K562 (cell line): ENCODE measurements around the gene TTC9B. TPM values are rescaled to one million over a fixed set of nuclear protein-coding genes. Genes with fewer than 3 reads are reported as not detected.

ENCODE experiments used
- ATAC-seq: fragments of 200-7000 bp; cut with Tn5 transposase; 3 replicates; pipeline ENCODE4 v1.9.1; 2020; ENCODE audit warnings: moderate library complexity
- BruUV-seq: library from RNA; stranded (reverse); fragments of 400-500 nt; replicated peaks from 2 replicates; lab custom pipeline; 2021; lab: Mats Ljungman, UMichigan
- CTCF ChIA-PET: fragments of 300-600 bp; formaldehyde crosslinking; extraction: SDS; loops from one replicate; lab custom pipeline; 2021; ENCODE audit warnings: low intra/inter-chr PET ratio; lab: Yijun Ruan, JAX
- POLR2A ChIA-PET: fragments of 300-600, 350-650 bp; sonication (Branson Sonifier 250); formaldehyde crosslinking; extraction: SDS; loops from one replicate; lab custom pipeline; 2021; ENCODE audit warnings: antibody characterized with exemption, inconsistent platforms; lab: Yijun Ruan, JAX
- DNase-seq, 4 experiments: peaks; one replicate each; pipeline versions ENCODE4 v3.0.0 to v3.0.0-alpha.2; 2011 to 2018; ENCODE audit warnings: low spot score in 3 of 4, mixed read lengths in 3 of 4; ENCODE audit errors: extremely low read depth in 1 of 4
- FAIRE-seq: peaks from 2 replicates; lab custom pipeline; 2011; peaks lifted over from hg19 to GRCh38; lab: Jason Lieb, UNC
- H2AFZ ChIP-seq: 2 replicates; pipeline ENCODE4 v1.6.0; 2011; ENCODE audit warnings: low read depth, low read length, control low read depth, inconsistent platforms
- H3K27ac ChIP-seq: fragments of 200-600 bp; 3 replicates; pipeline ENCODE4 v1.8.0; 2011; ENCODE audit warnings: low read depth, mild to moderate bottlenecking, control low read depth, inconsistent platforms, low read length, moderate library complexity, mixed read lengths; ENCODE audit errors: extremely low read depth
- H3K27me3 ChIP-seq, 2 experiments: fragments of 300-600 bp in 1 of 2; 2 replicates in 1 of 2; 3 replicates in 1 of 2; pipeline versions ENCODE4 v1.6.0 to v1.8.0; 2011; ENCODE audit warnings: inconsistent platforms in 2 of 2, low read length in 2 of 2, mild to moderate bottlenecking in 1 of 2, mixed read lengths in 1 of 2, moderate library complexity in 1 of 2; ENCODE audit not compliant: control insufficient read depth in 2 of 2, insufficient read depth in 2 of 2
- H3K36me3 ChIP-seq: fragments of 300-600 bp; 3 replicates; pipeline ENCODE4 v1.8.0; 2011; ENCODE audit warnings: mild to moderate bottlenecking, low read length, inconsistent platforms; ENCODE audit not compliant: control insufficient read depth, insufficient read depth
- H3K4me1 ChIP-seq, 2 experiments: fragments of 200-600 bp in 1 of 2; replicated peaks in 1 of 2; 2 replicates in 1 of 2; 3 replicates in 1 of 2; pipeline versions ENCODE4 v1.5.1 to v1.8.0; 2011; ENCODE audit warnings: inconsistent platforms in 2 of 2, low read length in 2 of 2, mild to moderate bottlenecking in 1 of 2, mixed read lengths in 1 of 2, moderate library complexity in 1 of 2; ENCODE audit not compliant: control insufficient read depth in 2 of 2, insufficient read depth in 2 of 2
- H3K4me2 ChIP-seq: 2 replicates; pipeline ENCODE4 v1.6.1; 2011; ENCODE audit warnings: low read length, control low read depth, inconsistent platforms, mixed read lengths; ENCODE audit not compliant: insufficient read depth
- H3K4me3 ChIP-seq: fragments of 200-600 bp; sonication (generic), shearing (Covaris generic); 2 replicates; pipeline ENCODE4 v1.5.1; 2016; ENCODE audit warnings: control low read depth, inconsistent platforms
- H3K79me2 ChIP-seq: fragments of 200-600 bp; 3 replicates; pipeline ENCODE4 v1.8.0; 2011; ENCODE audit warnings: low read length, inconsistent platforms; ENCODE audit not compliant: control insufficient read depth, insufficient read depth
- H3K9ac ChIP-seq, 2 experiments: 2 replicates each; pipeline versions ENCODE4 v1.6.0 to v1.6.1; 2011; ENCODE audit warnings: low read depth in 2 of 2, low read length in 2 of 2, control low read depth in 1 of 2, inconsistent platforms in 1 of 2, mild to moderate bottlenecking in 1 of 2, mixed read lengths in 1 of 2; ENCODE audit not compliant: insufficient read depth in 1 of 2
- H3K9me1 ChIP-seq: one replicate; pipeline ENCODE4 v1.6.0; 2011; ENCODE audit warnings: inconsistent platforms, mild to moderate bottlenecking, low read length, moderate library complexity; ENCODE audit not compliant: control insufficient read depth, insufficient read depth
- H3K9me3 ChIP-seq: replicated peaks from 2 replicates; pipeline ENCODE4 v1.5.1; 2011; ENCODE audit warnings: low read depth, low read length, inconsistent platforms; ENCODE audit not compliant: control insufficient read depth, insufficient read depth
- H4K20me1 ChIP-seq: replicated peaks from 2 replicates; pipeline ENCODE4 v1.6.1; 2011; ENCODE audit warnings: low read length, inconsistent platforms, mixed read lengths; ENCODE audit not compliant: control insufficient read depth, insufficient read depth
- EGR1 ChIP-seq: fragments of 450-650 bp; conservative IDR thresholded peaks from 2 replicates; pipeline ENCODE4 v1.6.1; 2017; ENCODE audit warnings: mild to moderate bottlenecking
- ELF4 ChIP-seq: fragments of 450-650 bp; formaldehyde crosslinking; IDR thresholded peaks from 2 replicates; pipeline ENCODE4 v1.4.0; 2022; ENCODE audit warnings: missing genetic modification characterization
- NR2F6 ChIP-seq: fragments of 450-650 bp; formaldehyde crosslinking; IDR thresholded peaks from 2 replicates; pipeline ENCODE4 v1.4.0; 2020; ENCODE audit warnings: mild to moderate bottlenecking
- PKNOX1 ChIP-seq: fragments of 450-650 bp; IDR thresholded peaks from 2 replicates; pipeline ENCODE4 v1.6.1; 2016
- ZNF347 ChIP-seq: fragments of 450-650 bp; formaldehyde crosslinking; IDR thresholded peaks from 2 replicates; pipeline ENCODE4 v1.4.0; 2020; ENCODE audit warnings: low read depth, mild to moderate bottlenecking, moderate library complexity
- ZNF384 ChIP-seq: IDR thresholded peaks from 2 replicates; pipeline ENCODE4 v1.6.1; 2012; ENCODE audit warnings: low read depth, low read length, improper control_type of control experiment
- WGBS: fragments of 100-300 bp; shearing (Covaris generic); methylation state at CpG from one replicate; pipeline ENCODE4 v1.1.6; 2016; ENCODE audit warnings: low coverage, mixed read lengths; ENCODE audit not compliant: insufficient coverage; ENCODE audit errors: missing lambda C conversion rate; 5-methylcytosine and 5-hydroxymethylcytosine counted together
- in situ Hi-C: fragments of 300-500 bp; cut with MboI; formaldehyde crosslinking; loops from 4 replicates; pipeline ENCODE4 v1.15.0; 2018; ENCODE audit warnings: inconsistent platforms, mixed read lengths
- intact Hi-C: fragments of 100-400 bp; cut with micrococcal nuclease; formaldehyde crosslinking; loops from 2 replicates; pipeline ENCODE4 v1.14.2; 2022
- polyA plus RNA-seq, 8 experiments: library from polyadenylated mRNA; depleted of rRNA in 4 of 8; stranded (reverse) in 5 of 8; unstranded in 3 of 8; fragments of >200 nt; fragmentation: Nextera tagmentation in 2 of 8; fragmentation: Illumina TruSeq in 1 of 8; extraction: Ambion mirVana in 2 of 8; extraction: Trizol in 1 of 8; gene quantifications; 2 replicates each; pipeline versions ENCODE4 v1.2.1 to v1.2.3, GENCODE V29; 2011 to 2014; ENCODE audit warnings: inconsistent platforms in 1 of 8, missing spikeins in 1 of 8
- total RNA-seq, 7 experiments: library from RNA; depleted of rRNA in 6 of 7; stranded (reverse); fragments of >200 nt in 6 of 7; fragmentation: Illumina TruSeq in 2 of 7; extraction: Trizol in 2 of 7; gene quantifications; 2 replicates each; pipeline versions ENCODE4 v1.2.1 to v1.2.3, GENCODE V29; 2011 to 2021; ENCODE audit warnings: low replicate concordance in 1 of 7
- TF ChIP-seq, protein P1 (sequence below), 2 experiments: IDR thresholded peaks; 2 replicates each; pipeline ENCODE4 v1.6.1; 2011; ENCODE audit warnings: borderline replicate concordance in 1 of 2, control low read depth in 1 of 2, low read depth in 1 of 2, low read length in 1 of 2, mild to moderate bottlenecking in 1 of 2, mixed read lengths in 1 of 2, moderate library complexity in 1 of 2; ENCODE audit not compliant: insufficient read depth in 1 of 2, insufficient read length in 1 of 2, poor library complexity in 1 of 2, severe bottlenecking in 1 of 2; ENCODE audit errors: extremely low read depth in 1 of 2
- TF ChIP-seq, protein P2 (sequence below): fragments of 450-650 bp; formaldehyde crosslinking; IDR thresholded peaks from 2 replicates; pipeline ENCODE4 v1.4.0; 2022; ENCODE audit warnings: missing genetic modification characterization

The TTC9B gene
- total and polyA plus RNA-seq, 9 of the 15 experiments (the other 6 are each of a cell fraction or from before 2014, with no cell fraction given): 0.06 to 0.14 TPM; not detected in 7

DNA sequence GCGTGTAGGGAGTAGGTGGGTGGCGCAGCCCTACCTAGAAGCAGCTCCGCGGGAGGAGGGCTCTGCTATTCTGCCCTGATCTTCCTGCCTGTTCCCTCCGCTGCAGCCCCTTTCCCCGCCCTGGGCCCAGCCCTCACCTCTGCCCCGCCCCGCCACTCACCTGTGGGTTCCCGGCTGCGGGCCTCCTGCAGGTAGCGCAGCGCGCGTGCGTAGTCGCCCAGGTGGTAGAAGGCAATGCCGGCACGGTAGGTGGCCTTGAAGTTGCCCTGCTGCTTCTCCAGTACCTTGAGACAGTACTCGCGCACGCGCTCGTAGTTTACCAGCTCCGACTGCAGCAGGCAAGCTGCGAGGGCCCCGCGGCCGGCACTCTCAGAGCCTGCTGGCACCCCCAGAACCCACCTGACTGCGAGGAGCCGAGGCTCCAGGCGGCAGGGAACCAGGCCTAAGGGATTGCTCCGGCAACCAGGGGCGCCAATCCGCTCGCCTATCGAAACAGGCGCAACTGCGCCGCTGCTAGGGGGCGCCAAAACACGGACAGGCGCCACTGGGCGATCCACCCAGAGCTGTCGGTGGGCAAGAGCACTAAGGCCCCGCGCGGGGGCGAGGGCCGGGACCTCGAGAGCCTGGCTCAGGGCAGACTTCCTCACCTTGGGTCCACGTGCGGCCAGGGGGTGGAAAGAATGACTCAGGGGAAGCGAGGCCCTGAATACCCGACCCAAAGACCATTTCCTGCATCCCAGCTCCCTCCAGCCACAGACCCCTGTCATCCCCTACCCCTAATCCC is 965 bp downstream of the TTC9B start (continued):
- TF ChIP-seq, protein P1, sequence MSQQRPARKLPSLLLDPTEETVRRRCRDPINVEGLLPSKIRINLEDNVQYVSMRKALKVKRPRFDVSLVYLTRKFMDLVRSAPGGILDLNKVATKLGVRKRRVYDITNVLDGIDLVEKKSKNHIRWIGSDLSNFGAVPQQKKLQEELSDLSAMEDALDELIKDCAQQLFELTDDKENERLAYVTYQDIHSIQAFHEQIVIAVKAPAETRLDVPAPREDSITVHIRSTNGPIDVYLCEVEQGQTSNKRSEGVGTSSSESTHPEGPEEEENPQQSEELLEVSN (IDR thresholded peaks at IDR 0.05; ENCODE audit: borderline replicate concordance in 1 of 2, extremely low read depth in 1 of 2, insufficient read depth in 1 of 2, insufficient read length in 1 of 2, low read depth in 1 of 2, low read length in 1 of 2, poor library complexity in 1 of 2, severe bottlenecking in 1 of 2): peak in 1 of 2 experiments; percentile 64
- no peak for TF ChIP-seq ZNF347
- no peak for TF ChIP-seq ZNF384

DNA sequence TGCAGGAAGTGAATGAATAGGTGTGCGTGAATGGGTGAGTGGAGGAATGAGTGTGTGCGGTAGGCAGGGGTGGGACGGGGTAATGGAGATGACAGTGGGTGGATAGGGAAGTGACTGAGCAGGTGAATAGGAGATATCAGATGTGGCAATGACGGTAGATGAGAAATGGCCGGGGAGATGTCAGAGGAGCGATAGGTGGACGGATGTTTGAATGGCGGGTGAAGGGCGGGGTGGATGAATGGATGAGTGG is 1.5 kb downstream of the TTC9B start:
- WGBS: 9% methylated on average over 9 of the region's 9 CpGs
- Histone ChIP-seq H3K79me2 (no peaks in the 10 kb centered on the region), H3K4me3 (no peak overlapping the region), H3K4me2 (peak overlapping the region; percentile 39; the same call in 1 of the 2 replicates), H3K4me1 (peaks cover 12 to 25% of the 10 kb centered on the region in 2 experiments; a peak in 4 of 5 replicates), H4K20me1 (peaks cover 5% of the 10 kb centered on the region), H2AFZ (no peak overlapping the region; the same call in 1 of the 2 replicates), H3K9me3 (no peaks in the 10 kb centered on the region), H3K27me3 (peaks cover 6 to 9% of the 10 kb centered on the region in 2 experiments; a peak in 2 of 5 replicates), H3K9ac (peak overlapping the region in 1 of 2 experiments; percentile 30; a peak in 1 of 4 replicates), H3K36me3 (no peaks in the 10 kb centered on the region), H3K27ac (no peak overlapping the region), H3K9me1 (no peaks in the 10 kb centered on the region)
- FAIRE-seq: no peak
- POLR2A ChIA-PET: no interaction called here
- TF ChIP-seq EGR1 (peak; percentile 75), PKNOX1 (peak; percentile 79), ELF4 (CRISPR knock-in tag) (0 out of 2 replicates have a peak, but pooled peaks have one; percentile 56), NR2F6 (CRISPR knock-in tag) (no peak)
- TF ChIP-seq, protein P2, sequence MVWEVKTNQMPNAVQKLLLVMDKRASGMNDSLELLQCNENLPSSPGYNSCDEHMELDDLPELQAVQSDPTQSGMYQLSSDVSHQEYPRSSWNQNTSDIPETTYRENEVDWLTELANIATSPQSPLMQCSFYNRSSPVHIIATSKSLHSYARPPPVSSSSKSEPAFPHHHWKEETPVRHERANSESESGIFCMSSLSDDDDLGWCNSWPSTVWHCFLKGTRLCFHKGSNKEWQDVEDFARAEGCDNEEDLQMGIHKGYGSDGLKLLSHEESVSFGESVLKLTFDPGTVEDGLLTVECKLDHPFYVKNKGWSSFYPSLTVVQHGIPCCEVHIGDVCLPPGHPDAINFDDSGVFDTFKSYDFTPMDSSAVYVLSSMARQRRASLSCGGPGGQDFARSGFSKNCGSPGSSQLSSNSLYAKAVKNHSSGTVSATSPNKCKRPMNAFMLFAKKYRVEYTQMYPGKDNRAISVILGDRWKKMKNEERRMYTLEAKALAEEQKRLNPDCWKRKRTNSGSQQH: 0 out of 2 replicates have a peak, but pooled peaks have one; percentile 23
- CTCF ChIA-PET: no interaction called here
- no peak for ATAC-seq
- in situ Hi-C loops (no loop called here), intact Hi-C loops (loop anchor here (2.0 kb wide), 1 partner anchor 24 kb away; no protein-coding TSS in a partner anchor)
- BruUV-seq: no TSS peak
- no peak for DNase-seq
